SK-N-MC (cell line): ENCODE measurements around the gene DNMT3B.

ENCODE experiments used
- DNase-seq: peaks from one replicate; pipeline ENCODE4 v3.0.0-alpha.2; 2011; ENCODE audit warnings: low read depth, low spot score
- H3K27ac ChIP-seq: fragments of 200-600 bp; sonication (generic); 2 replicates; pipeline ENCODE4 v1.5.1; 2016; ENCODE audit warnings: mixed run types
- H3K36me3 ChIP-seq: fragments of 200-600 bp; sonication (generic); 2 replicates; pipeline ENCODE4 v1.6.1; 2017; ENCODE audit warnings: antibody characterized with exemption, low read length, mixed read lengths; ENCODE audit not compliant: insufficient read depth
- H3K4me3 ChIP-seq: fragments of 200-600 bp; sonication (generic); 2 replicates; pipeline ENCODE4 v1.5.1; 2016
- H3K9ac ChIP-seq: fragments of 200-600 bp; sonication (generic); 2 replicates; pipeline ENCODE4 v1.8.0; 2017; ENCODE audit warnings: mixed run types, mixed read lengths; ENCODE audit not compliant: insufficient read length
- H3K9me3 ChIP-seq: fragments of 200-600 bp; sonication (generic); 2 replicates; pipeline ENCODE4 v1.6.1; 2017; ENCODE audit warnings: low read depth, mild to moderate bottlenecking, antibody characterized with exemption, low read length, moderate library complexity, mixed read lengths
- EZH2 ChIP-seq: fragments of 200-600 bp; sonication (generic); IDR thresholded peaks from one replicate; pipeline ENCODE4 v1.6.1; 2017; ENCODE audit warnings: antibody characterized with exemption
- FOXP2 ChIP-seq: optimal IDR thresholded peaks from 2 replicates; pipeline ENCODE3; 2011; ENCODE audit warnings: mild to moderate bottlenecking, moderate library complexity; ENCODE audit not compliant: insufficient read depth; ENCODE audit errors: extremely low read length, control extremely low read depth
- POLR2AphosphoS5 ChIP-seq: IDR thresholded peaks from 2 replicates; pipeline ENCODE4 v1.6.1; 2012; ENCODE audit warnings: mild to moderate bottlenecking, low read depth, low read length, borderline replicate concordance

The DNMT3B gene

GRCh38 chr20:32784369-32785080 is 22.3 kb downstream of the DNMT3B start:
- H3K27ac ChIP-seq, result no peak overlapping the region
- H3K36me3 ChIP-seq, result no peaks in the 10 kb centered on the region
- no peak overlapping the region for H3K4me3 ChIP-seq
- TF ChIP-seq EZH2, result no peak
- no peak for TF ChIP-seq POLR2AphosphoS5
- no peak for TF ChIP-seq FOXP2
- no peak overlapping the region for H3K9ac ChIP-seq
- no peaks in the 10 kb centered on the region for H3K9me3 ChIP-seq
- no peak for DNase-seq

GRCh38 chr20:32786059-32786760 is 24.0 kb downstream of the DNMT3B start:
- Histone ChIP-seq H3K4me3 (no peak overlapping the region), H3K9ac (no peak overlapping the region), H3K27ac (no peak overlapping the region), H3K9me3 (no peaks in the 10 kb centered on the region), H3K36me3 (no peaks in the 10 kb centered on the region)
- DNase-seq, result no peak
- TF ChIP-seq FOXP2 (no peak), EZH2 (no peak), POLR2AphosphoS5 (no peak)

GRCh38 chr20:32787168-32787567 is 25.0 kb downstream of the DNMT3B start:
- H3K4me3 ChIP-seq, result no peak overlapping the region
- no peak for TF ChIP-seq POLR2AphosphoS5
- TF ChIP-seq FOXP2, result no peak
- TF ChIP-seq EZH2, result no peak
- no peak overlapping the region for H3K27ac ChIP-seq
- H3K36me3 ChIP-seq, result no peaks in the 10 kb centered on the region
- DNase-seq, result no peak
- no peak overlapping the region for H3K9ac ChIP-seq
- H3K9me3 ChIP-seq, result no peaks in the 10 kb centered on the region

GRCh38 chr20:32789896-32790750 is 27.9 kb downstream of the DNMT3B start:
- DNase-seq, result no peak
- Histone ChIP-seq H3K9ac (no peak overlapping the region), H3K36me3 (no peaks in the 10 kb centered on the region), H3K27ac (no peak overlapping the region), H3K4me3 (no peak overlapping the region), H3K9me3 (no peaks in the 10 kb centered on the region)
- TF ChIP-seq POLR2AphosphoS5 (no peak), EZH2 (no peak), FOXP2 (no peak)

GRCh38 chr20:32790751-32791057 is 28.5 kb downstream of the DNMT3B start:
- H3K27ac ChIP-seq, result no peak overlapping the region
- H3K9me3 ChIP-seq, result no peaks in the 10 kb centered on the region
- TF ChIP-seq POLR2AphosphoS5, result no peak
- TF ChIP-seq FOXP2, result no peak
- no peak overlapping the region for H3K9ac ChIP-seq
- no peaks in the 10 kb centered on the region for H3K36me3 ChIP-seq
- H3K4me3 ChIP-seq, result no peak overlapping the region
- DNase-seq, result no peak

- DNase-seq, result no peak
- Histone ChIP-seq H3K27ac (no peak overlapping the region), H3K9me3 (no peaks in the 10 kb centered on the region), H3K36me3 (no peaks in the 10 kb centered on the region), H3K4me3 (0 out of 2 replicates have a peak overlapping the region, but pooled peaks have one; percentile 3), H3K9ac (no peak overlapping the region)
- TF ChIP-seq POLR2AphosphoS5 (no peak), FOXP2 (no peak), EZH2 (no peak)
Measured at GRCh38 chr20:32792316-32792715, 30.1 kb downstream of the DNMT3B start.

- Histone ChIP-seq H3K9me3 (no peaks in the 10 kb centered on the region), H3K36me3 (no peaks in the 10 kb centered on the region), H3K4me3 (no peak overlapping the region), H3K27ac (no peak overlapping the region), H3K9ac (no peak overlapping the region)
- TF ChIP-seq POLR2AphosphoS5 (no peak), EZH2 (no peak), FOXP2 (no peak)
- no peak for DNase-seq
Measured at GRCh38 chr20:32792731-32793458, 30.7 kb downstream of the DNMT3B start.
